A673 (cell line): ENCODE results near the gene FAS. TPM values are rescaled to one million over a fixed set of nuclear protein-coding genes. Genes with fewer than 3 reads are reported as not detected.

Source experiments
- BruUV-seq: library from RNA; stranded (reverse); fragments of 400-500 nt; replicated peaks from 2 replicates; lab custom pipeline; 2021; lab: Mats Ljungman, UMichigan
- CTCF ChIA-PET: fragments of 300-600 bp; sonication (Branson Sonifier 250); formaldehyde crosslinking; loops from one replicate; lab custom pipeline; 2022; ENCODE audit warnings: antibody characterized with exemption; lab: Charles Lee
- POLR2A ChIA-PET: fragments of 300-600 bp; sonication (Branson Sonifier 250); formaldehyde crosslinking; loops from one replicate; lab custom pipeline; 2022; ENCODE audit warnings: antibody characterized with exemption; ENCODE audit not compliant: low non-redundant PET; lab: Charles Lee
- DNase-seq: peaks from one replicate; pipeline ENCODE4 v3.0.0-alpha.2; 2015; ENCODE audit warnings: low spot score
- H3K27ac ChIP-seq: fragments of 200-600 bp; sonication (generic); 2 replicates; pipeline ENCODE4 v1.5.1; 2016; ENCODE audit warnings: mixed run types, low read depth, mild to moderate bottlenecking, mixed read lengths, antibody characterized with exemption, low read length; ENCODE audit not compliant: poor library complexity, severe bottlenecking
- H3K27me3 ChIP-seq: fragments of 200-600 bp; sonication (generic); replicated peaks from 2 replicates; pipeline ENCODE4 v1.6.1; 2017; ENCODE audit warnings: mixed run types, low read depth, mild to moderate bottlenecking, mixed read lengths, antibody characterized with exemption, low read length; ENCODE audit not compliant: insufficient read depth, poor library complexity
- H3K36me3 ChIP-seq: fragments of 200-600 bp; sonication (generic); 2 replicates; pipeline ENCODE4 v1.6.1; 2016; ENCODE audit warnings: mixed run types, mild to moderate bottlenecking, mixed read lengths, antibody characterized with exemption, low read length; ENCODE audit not compliant: insufficient read depth, poor library complexity, severe bottlenecking
- H3K4me1 ChIP-seq: fragments of 200-600 bp; sonication (generic); 2 replicates; pipeline ENCODE4 v1.6.1; 2017; ENCODE audit warnings: mixed run types, mild to moderate bottlenecking, mixed read lengths, antibody characterized with exemption, low read length; ENCODE audit not compliant: insufficient read depth, poor library complexity, severe bottlenecking
- H3K4me3 ChIP-seq: fragments of 200-600 bp; sonication (generic); 2 replicates; pipeline ENCODE4 v1.5.1; 2016; ENCODE audit warnings: low read depth, mixed run types, mild to moderate bottlenecking, mixed read lengths, low read length; ENCODE audit not compliant: poor library complexity, severe bottlenecking
- H3K9me3 ChIP-seq: fragments of 200-600 bp; sonication (generic); 2 replicates; pipeline ENCODE4 v1.6.1; 2016; ENCODE audit warnings: mixed run types, low read depth, mild to moderate bottlenecking, mixed read lengths, antibody characterized with exemption, low read length; ENCODE audit not compliant: poor library complexity, severe bottlenecking
- EZH2 ChIP-seq: fragments of 200-600 bp; sonication (generic); IDR thresholded peaks from 2 replicates; pipeline ENCODE4 v1.6.1; 2017; ENCODE audit warnings: borderline replicate concordance, low read depth, mild to moderate bottlenecking, mixed read lengths, antibody characterized with exemption, low read length; ENCODE audit not compliant: poor library complexity, severe bottlenecking
- intact Hi-C: fragments of 100-400 bp; cut with micrococcal nuclease; formaldehyde crosslinking; loops from one replicate; pipeline ENCODE4 v1.10.0; 2022; ENCODE audit not compliant: unreplicated experiment
- microRNA-seq: library from miRNA; unstranded; fragments of <30 nt; microRNA quantifications from one replicate; pipeline ENCODE4 v1.2.0, GENCODE V29; 2021
- total RNA-seq: library from RNA; stranded (reverse); gene quantifications from 2 replicates; pipeline ENCODE4 v1.2.3, GENCODE V29; 2021
- TF ChIP-seq, protein P1 (sequence below): fragments of 300-800, 200-600 bp; sonication (generic); conservative IDR thresholded peaks from 2 replicates; pipeline ENCODE4 v1.5.1; 2017; ENCODE audit warnings: low read depth, mild to moderate bottlenecking, antibody characterized with exemption, low read length, moderate library complexity, mixed read lengths

FAS gene
- total RNA-seq, 1 experiment from 2014 or later, result 30.4 TPM

DNA sequence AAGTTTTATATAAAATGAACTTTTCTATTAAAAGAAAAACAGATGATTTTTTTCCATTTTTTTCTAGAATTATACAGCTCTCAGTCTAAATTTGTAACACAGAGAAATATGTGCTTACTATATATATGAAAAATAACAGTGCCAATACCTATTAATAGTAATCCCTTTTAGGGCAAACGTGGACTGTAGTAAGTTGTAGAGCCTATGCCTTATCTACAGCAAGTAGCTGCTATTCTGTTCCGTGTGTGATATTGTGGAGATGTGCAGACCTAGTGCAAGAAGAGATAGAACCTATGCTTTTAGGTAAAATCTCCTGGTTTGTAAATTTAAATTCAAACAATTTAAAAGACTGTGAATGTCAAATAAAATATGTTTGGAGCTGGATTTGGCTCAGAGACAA, 72.9 kb downstream of the FAS start:
- Histone ChIP-seq H3K27ac (no peak overlapping the region), H3K36me3 (no peaks in the 10 kb centered on the region), H3K9me3 (no peaks in the 10 kb centered on the region), H3K4me1 (peaks cover 8% of the 10 kb centered on the region), H3K27me3 (no peaks in the 10 kb centered on the region), H3K4me3 (no peak overlapping the region)
- no TSS peak for BruUV-seq
- ChIA-PET POLR2A (no interaction called here), CTCF (no interaction called here)
- no peak for DNase-seq
- intact Hi-C loops, result no loop called here
- TF ChIP-seq, protein P1, sequence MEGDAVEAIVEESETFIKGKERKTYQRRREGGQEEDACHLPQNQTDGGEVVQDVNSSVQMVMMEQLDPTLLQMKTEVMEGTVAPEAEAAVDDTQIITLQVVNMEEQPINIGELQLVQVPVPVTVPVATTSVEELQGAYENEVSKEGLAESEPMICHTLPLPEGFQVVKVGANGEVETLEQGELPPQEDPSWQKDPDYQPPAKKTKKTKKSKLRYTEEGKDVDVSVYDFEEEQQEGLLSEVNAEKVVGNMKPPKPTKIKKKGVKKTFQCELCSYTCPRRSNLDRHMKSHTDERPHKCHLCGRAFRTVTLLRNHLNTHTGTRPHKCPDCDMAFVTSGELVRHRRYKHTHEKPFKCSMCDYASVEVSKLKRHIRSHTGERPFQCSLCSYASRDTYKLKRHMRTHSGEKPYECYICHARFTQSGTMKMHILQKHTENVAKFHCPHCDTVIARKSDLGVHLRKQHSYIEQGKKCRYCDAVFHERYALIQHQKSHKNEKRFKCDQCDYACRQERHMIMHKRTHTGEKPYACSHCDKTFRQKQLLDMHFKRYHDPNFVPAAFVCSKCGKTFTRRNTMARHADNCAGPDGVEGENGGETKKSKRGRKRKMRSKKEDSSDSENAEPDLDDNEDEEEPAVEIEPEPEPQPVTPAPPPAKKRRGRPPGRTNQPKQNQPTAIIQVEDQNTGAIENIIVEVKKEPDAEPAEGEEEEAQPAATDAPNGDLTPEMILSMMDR, result no peak
- TF ChIP-seq EZH2, result no peak

DNA sequence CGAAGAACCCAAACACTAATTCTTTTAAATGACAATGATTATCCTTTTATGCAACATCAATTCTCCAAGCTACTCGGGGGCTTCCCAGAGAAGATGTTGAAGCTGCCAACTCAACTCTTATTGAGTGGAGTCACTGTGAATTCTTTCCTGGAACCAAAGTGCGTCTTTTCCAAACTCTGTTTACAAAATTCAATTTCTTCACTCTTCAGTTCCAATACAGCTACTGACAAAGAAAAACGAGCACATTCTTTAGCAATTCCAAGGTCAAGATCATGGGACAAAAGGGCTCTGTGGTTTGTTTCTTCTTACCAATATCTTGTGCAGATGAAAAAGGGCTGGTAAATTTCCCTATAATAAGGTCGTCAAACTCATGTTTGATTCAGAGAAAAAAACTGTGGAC, 74.2 kb downstream of the FAS start:
- BruUV-seq, result no TSS peak
- DNase-seq, result no peak
- H3K27ac ChIP-seq, result no peak overlapping the region
- no peaks in the 10 kb centered on the region for H3K27me3 ChIP-seq
- peaks cover 8% of the 10 kb centered on the region for H3K4me1 ChIP-seq
- H3K9me3 ChIP-seq, result no peaks in the 10 kb centered on the region
- intact Hi-C loops, result no loop called here
- no peak for TF ChIP-seq EZH2
- TF ChIP-seq, protein P1, result no peak
- H3K4me3 ChIP-seq, result no peak overlapping the region
- POLR2A ChIA-PET, result no interaction called here
- CTCF ChIA-PET, result no interaction called here
- no peaks in the 10 kb centered on the region for H3K36me3 ChIP-seq

Small RNAs within 50 kb of the gene (microRNA-seq; reads per million reads assigned to microRNA genes)
- gene MIR4679-1 (not detected), gene MIR4679-2 (not detected)

Other genes starting within 250 kb of the FAS start
- not detected in 2 replicates for gene LIPN, start 230.8 kb upstream of the FAS start, total RNA-seq
- gene LIPM, start 188.1 kb upstream of the FAS start, total RNA-seq, result not detected in 2 replicates
- gene ANKRD22, start 139.0 kb upstream of the FAS start, total RNA-seq, result 0.52 TPM in 1 of 2 replicates, not detected in the other
- gene STAMBPL1, start 110.6 kb upstream of the FAS start, total RNA-seq, result 61.2 and 71.8 TPM in 2 replicates
- 52.2 and 78.4 TPM in 2 replicates for gene ACTA2, start 38.0 kb upstream of the FAS start, total RNA-seq
- 0.42 and 0.56 TPM in 2 replicates for gene CH25H, start 216.5 kb downstream of the FAS start, total RNA-seq